HG03097 (cell line): ENCODE data around the gene PIGH.
"Not testable (repeated sequence)": the region's sequence is repeated elsewhere in the genome, so short reads cannot be mapped to it uniquely, and the experiment has no call there.

Experiments
- ATAC-seq: cut with Tn5 transposase; IDR thresholded peaks from one replicate; pipeline ENCODE4 v1.9.1; 2021; ENCODE audit not compliant: unreplicated experiment, low FRiP score

PIGH gene

GRCh38 chr14:67555518-67556090 lies 44.5 kb downstream of the PIGH start:
- ATAC-seq = no peak

DNA sequence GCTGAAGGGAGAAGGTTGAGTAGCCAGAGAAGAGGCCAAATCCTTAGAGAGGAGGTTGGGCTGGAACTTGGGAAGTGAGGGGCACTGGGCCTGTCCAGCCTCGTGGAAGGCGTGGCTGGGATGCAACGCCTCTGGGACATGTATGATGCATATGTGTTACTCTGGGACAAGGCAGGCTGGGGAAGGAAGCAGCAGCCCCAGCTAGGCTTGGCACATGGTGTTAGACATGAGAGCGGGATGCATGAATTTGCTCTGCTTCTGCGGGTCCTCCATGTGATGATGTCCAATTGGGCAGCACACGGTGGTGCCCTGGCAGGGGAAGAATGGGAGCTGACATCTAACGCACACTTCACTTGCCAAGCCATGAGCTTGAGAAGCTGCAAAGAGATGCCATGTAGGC lies 45.7 kb downstream of the PIGH start:
- no peak for ATAC-seq

DNA sequence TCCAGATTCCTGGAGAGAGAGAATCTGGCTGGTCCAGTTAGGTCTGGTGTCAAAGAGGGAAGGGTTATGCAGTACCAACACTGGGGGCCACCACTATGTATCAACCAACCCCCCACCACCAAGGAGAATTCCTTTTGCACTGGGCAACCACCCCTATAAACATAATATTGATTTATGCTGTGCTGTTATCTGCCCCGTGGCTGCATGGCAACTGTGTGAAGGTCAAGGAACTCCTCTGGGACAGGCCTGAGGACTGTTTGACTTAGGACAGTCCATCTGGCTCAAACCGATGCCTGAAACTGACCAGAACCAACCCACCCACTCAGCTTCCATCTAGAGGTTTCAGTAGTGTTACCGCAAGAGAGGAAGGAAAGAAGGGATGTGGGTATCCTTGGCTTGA lies 46.5 kb downstream of the PIGH start:
- ATAC-seq = no peak

DNA sequence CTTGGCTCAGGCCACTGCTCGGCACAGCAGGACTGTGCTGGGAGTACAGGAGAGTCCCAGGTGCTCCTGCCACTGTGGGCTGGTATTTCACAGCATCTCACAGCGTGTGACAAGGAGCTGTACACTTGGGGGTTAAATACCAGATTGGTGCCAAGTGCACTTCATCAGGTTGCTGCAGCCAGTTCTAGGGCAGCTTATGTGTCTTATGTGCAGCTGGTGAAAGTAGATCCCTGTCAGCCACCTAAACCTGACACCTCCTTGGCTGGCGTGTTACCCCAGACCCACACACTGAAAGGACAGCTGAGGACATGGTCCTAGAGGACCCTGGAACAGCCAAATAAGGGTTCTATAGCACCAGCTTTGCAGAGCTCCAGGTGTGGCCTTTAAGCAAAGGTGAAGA lies 48.1 kb downstream of the PIGH start:
- no peak for ATAC-seq

DNA sequence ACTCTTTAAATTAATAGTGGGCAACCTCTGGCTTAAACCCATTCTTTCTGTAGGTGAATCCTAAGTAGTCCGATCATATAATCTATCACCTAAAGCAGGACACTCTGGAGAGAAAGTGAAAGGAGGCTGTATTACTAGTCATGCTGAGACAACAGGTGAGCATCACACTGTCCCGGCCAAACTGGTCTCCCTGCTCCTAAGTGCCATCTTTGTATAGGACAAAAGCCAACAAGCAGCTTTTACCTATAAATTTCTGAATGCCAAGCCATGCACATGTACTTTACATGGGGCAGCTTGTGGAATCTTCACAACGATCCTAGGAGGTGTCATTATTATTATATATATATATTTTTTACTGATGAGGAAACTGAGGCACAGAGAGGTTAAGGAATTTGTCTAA lies 48.9 kb downstream of the PIGH start:
- no peak for ATAC-seq

- ATAC-seq = no peak
These were observed 50.3 kb downstream of the PIGH start for GRCh38 chr14:67549734-67550133.

GRCh38 chr14:67547224-67547780 lies 52.8 kb downstream of the PIGH start:
- ATAC-seq = no peak

DNA sequence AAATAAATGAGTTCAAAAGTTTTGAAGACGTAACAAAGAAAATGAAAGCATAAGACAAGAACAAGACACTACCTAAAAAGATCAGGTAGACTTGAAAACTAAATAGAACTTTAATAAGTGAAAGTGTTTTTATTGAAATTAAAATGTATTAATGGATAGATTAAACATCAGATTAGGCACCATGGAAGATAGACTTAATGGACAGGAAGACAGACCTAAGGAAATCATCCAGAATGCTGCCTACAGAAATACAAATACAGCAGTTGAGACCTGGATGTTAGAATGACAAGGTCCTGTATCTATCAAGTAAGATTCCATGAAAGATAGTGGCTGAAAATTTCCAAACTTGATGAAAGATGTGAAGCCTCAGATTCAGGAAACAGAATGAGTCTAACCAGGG lies 55.5 kb downstream of the PIGH start:
- ATAC-seq = no peak

DNA sequence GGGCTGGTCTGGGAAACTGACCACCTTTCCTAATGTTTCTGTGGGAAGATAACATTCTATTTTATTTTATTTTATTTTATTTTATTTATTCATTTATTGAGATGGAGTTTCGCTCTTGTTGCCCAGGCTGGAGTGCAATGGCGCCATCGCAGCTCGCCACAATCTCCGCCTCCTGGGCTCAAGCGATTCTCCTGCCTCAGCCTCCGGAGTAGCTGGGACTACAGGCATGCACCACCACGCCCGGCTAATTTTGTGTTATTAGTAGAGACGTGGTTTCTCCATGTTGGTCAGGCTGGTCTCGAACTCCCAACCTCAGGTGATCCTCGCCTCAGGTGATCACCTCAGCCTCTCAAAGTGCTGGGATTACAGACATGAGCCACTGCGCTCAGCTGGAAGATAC lies 57.4 kb downstream of the PIGH start:
- ATAC-seq = not testable (repeated sequence)

GRCh38 chr14:67541448-67542387 lies 58.4 kb downstream of the PIGH start:
- ATAC-seq = no peak
